Keratinocyte (primary cell): ENCODE measurements around the gene PEX11A. TPM values are rescaled to one million over a fixed set of nuclear protein-coding genes. Genes with fewer than 3 reads are reported as not detected.

Source experiments
- DNase-seq: peaks from one replicate; pipeline ENCODE4 v3.0.0-alpha.2; 2011; ENCODE audit warnings: low read depth, missing footprints, low spot score
- FAIRE-seq: peaks from 2 replicates; lab custom pipeline; 2011; peaks lifted over from hg19 to GRCh38; lab: Jason Lieb, UNC
- H2AFZ ChIP-seq: 2 replicates; pipeline ENCODE4 v1.6.0; 2012; ENCODE audit warnings: low read length, control low read depth, inconsistent platforms; ENCODE audit not compliant: control insufficient read depth
- H3K27ac ChIP-seq: 2 replicates; pipeline ENCODE4 v1.5.1; 2011; ENCODE audit warnings: low read length; ENCODE audit not compliant: control insufficient read depth, insufficient read depth
- H3K27me3 ChIP-seq: 3 replicates; pipeline ENCODE4 v1.6.0; 2011; ENCODE audit warnings: low read length; ENCODE audit not compliant: control insufficient read depth, insufficient read depth; ENCODE audit errors: extremely low read depth
- H3K36me3 ChIP-seq, 2 experiments: 2 replicates in 1 of 2; 3 replicates in 1 of 2; pipeline ENCODE4 v1.5.1; 2011; ENCODE audit warnings: low read length in 2 of 2, mild to moderate bottlenecking in 1 of 2; ENCODE audit not compliant: control insufficient read depth in 2 of 2, insufficient read depth in 2 of 2; ENCODE audit errors: extremely low read depth in 1 of 2
- H3K4me1 ChIP-seq: 3 replicates; pipeline ENCODE4 v1.5.1; 2011; ENCODE audit warnings: low read length; ENCODE audit not compliant: control insufficient read depth, insufficient read depth; ENCODE audit errors: extremely low read depth
- H3K4me2 ChIP-seq: 3 replicates; pipeline ENCODE4 v1.6.0; 2011; ENCODE audit warnings: low read depth, low read length; ENCODE audit not compliant: control insufficient read depth, insufficient read depth; ENCODE audit errors: extremely low read depth
- H3K4me3 ChIP-seq, 3 experiments: fragments of 200-600 bp in 1 of 3; sonication (generic) in 1 of 3; 2 replicates in 2 of 3; 3 replicates in 1 of 3; pipeline ENCODE4 v1.5.1; 2011 to 2016; ENCODE audit warnings: low read length in 3 of 3, mild to moderate bottlenecking in 3 of 3, control low read depth in 2 of 3, inconsistent platforms in 1 of 3, low read depth in 1 of 3, mixed read lengths in 1 of 3, mixed run types in 1 of 3, moderate library complexity in 1 of 3; ENCODE audit not compliant: control insufficient read depth in 2 of 3, insufficient read depth in 2 of 3; ENCODE audit errors: extremely low read depth in 1 of 3
- H3K79me2 ChIP-seq: 2 replicates; pipeline ENCODE4 v1.6.0; 2012; ENCODE audit warnings: low read length; ENCODE audit not compliant: control insufficient read depth, insufficient read depth
- H3K9ac ChIP-seq: 3 replicates; pipeline ENCODE4 v1.6.0; 2011; ENCODE audit warnings: low read length; ENCODE audit not compliant: control insufficient read depth, insufficient read depth; ENCODE audit errors: extremely low read depth
- H3K9me1 ChIP-seq: 3 replicates; pipeline ENCODE4 v1.6.0; 2011; ENCODE audit warnings: low read length; ENCODE audit not compliant: control insufficient read depth, insufficient read depth; ENCODE audit errors: extremely low read depth
- H3K9me3 ChIP-seq: 2 replicates; pipeline ENCODE4 v1.5.1; 2012; ENCODE audit warnings: low read depth, low read length; ENCODE audit not compliant: control insufficient read depth
- H4K20me1 ChIP-seq: 3 replicates; pipeline ENCODE4 v1.6.0; 2011; ENCODE audit warnings: low read length; ENCODE audit not compliant: control insufficient read depth, insufficient read depth; ENCODE audit errors: extremely low read depth
- CTCF ChIP-seq, 3 experiments: IDR thresholded peaks in 1 of 3; conservative IDR thresholded peaks in 1 of 3; optimal IDR thresholded peaks in 1 of 3; 2 replicates in 2 of 3; 3 replicates in 1 of 3; pipeline versions ENCODE3 to v1.5.1; 2011; ENCODE audit warnings: low read length in 3 of 3, mild to moderate bottlenecking in 3 of 3, moderate library complexity in 2 of 3, control low read depth in 1 of 3, inconsistent platforms in 1 of 3; ENCODE audit not compliant: insufficient read depth in 2 of 3; ENCODE audit errors: extremely low read depth in 1 of 3
- EZH2 ChIP-seq: IDR thresholded peaks from one replicate; pipeline ENCODE4 v1.6.1; 2012; ENCODE audit warnings: inconsistent platforms, mild to moderate bottlenecking, low read length, moderate library complexity
- dilution Hi-C: fragments of 300-500 bp; cut with MboI; formaldehyde crosslinking; loops from one replicate; pipeline ENCODE4 v1.7.0; 2020; ENCODE audit warnings: low sequenced_read_pairs; ENCODE audit not compliant: extremely low pct_ligation_motif_present
- polyA plus RNA-seq, 5 experiments: library from polyadenylated mRNA; depleted of rRNA in 3 of 5; stranded (reverse) in 3 of 5; stranded (forward) in 1 of 5; unstranded in 1 of 5; fragments of >200 nt; gene quantifications; 1 replicate in 1 of 5; 2 replicates in 3 of 5; 3 replicates in 1 of 5; pipeline versions ENCODE4 v1.2.1 to v1.2.3, GENCODE V29; 2011 to 2012; ENCODE audit warnings: missing spikeins in 2 of 5, low read depth in 1 of 5, low replicate concordance in 1 of 5

PEX11A gene
- polyA plus RNA-seq, 1 donor (not counting 4 experiments of a cell fraction or from before 2014, with no cell fraction given): 6.0 TPM

DNA sequence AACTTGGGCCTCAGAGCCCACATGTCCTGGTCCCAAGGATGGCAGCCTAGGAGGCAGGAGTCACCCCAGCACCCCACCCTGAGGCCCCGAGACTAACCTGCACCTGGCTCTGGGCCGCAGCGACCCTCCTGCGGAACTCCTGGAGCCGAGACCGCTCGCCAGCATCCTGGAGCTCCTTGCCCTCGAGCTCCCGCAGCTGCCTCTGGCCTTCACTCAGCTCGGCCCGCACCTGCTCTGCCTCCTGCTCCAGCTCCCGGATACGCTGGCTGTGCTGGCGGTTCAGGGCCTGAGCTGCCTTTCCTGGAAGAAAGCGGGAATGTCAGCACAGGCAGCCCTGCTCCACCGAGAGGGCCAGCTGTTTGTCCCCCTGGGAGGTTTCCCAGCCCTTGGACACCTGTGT lies 48.4 kb downstream of the PEX11A start:
- H3K9me3 ChIP-seq: no peaks in the 10 kb centered on the region
- dilution Hi-C loops: no loop called here
- no peak for FAIRE-seq

GRCh38 chr15:89641053-89641452 lies 49.5 kb downstream of the PEX11A start:
- FAIRE-seq: no peak
- dilution Hi-C loops: no loop called here
- DNase-seq: no peak
- H2AFZ ChIP-seq: no peak overlapping the region
- H3K4me2 ChIP-seq: no peak overlapping the region
- no peaks in the 10 kb centered on the region for H3K36me3 ChIP-seq
- no peaks in the 10 kb centered on the region for H3K4me1 ChIP-seq
- no peaks in the 10 kb centered on the region for H3K79me2 ChIP-seq
- H4K20me1 ChIP-seq: no peaks in the 10 kb centered on the region
- no peaks in the 10 kb centered on the region for H3K9me3 ChIP-seq
- no peak overlapping the region for H3K4me3 ChIP-seq
- no peaks in the 10 kb centered on the region for H3K27me3 ChIP-seq
- no peak overlapping the region for H3K9ac ChIP-seq
- TF ChIP-seq EZH2: no peak
- TF ChIP-seq CTCF (optimal IDR thresholded peaks at IDR 0.05 in 1 of 3, IDR thresholded peaks at IDR 0.05 in 1 of 3, conservative IDR thresholded peaks at IDR 0.05 in 1 of 3; ENCODE audit: extremely low read depth in 1 of 3, insufficient read depth in 2 of 3, low read length in 3 of 3): no peak
- H3K27ac ChIP-seq: no peak overlapping the region
- H3K9me1 ChIP-seq: no peaks in the 10 kb centered on the region

More for the DNA sequence above, 48.4 kb downstream of the PEX11A start:
- no peak overlapping the region for H3K9ac ChIP-seq
- H2AFZ ChIP-seq: no peak overlapping the region
- no peak overlapping the region for H3K27ac ChIP-seq
- no peaks in the 10 kb centered on the region for H4K20me1 ChIP-seq
- H3K36me3 ChIP-seq: no peaks in the 10 kb centered on the region
- no peaks in the 10 kb centered on the region for H3K9me1 ChIP-seq
- no peaks in the 10 kb centered on the region for H3K27me3 ChIP-seq
- H3K4me3 ChIP-seq: no peak overlapping the region
- no peaks in the 10 kb centered on the region for H3K4me1 ChIP-seq
- no peak overlapping the region for H3K4me2 ChIP-seq
- no peak for DNase-seq
- no peak for TF ChIP-seq CTCF (optimal IDR thresholded peaks at IDR 0.05 in 1 of 3, IDR thresholded peaks at IDR 0.05 in 1 of 3, conservative IDR thresholded peaks at IDR 0.05 in 1 of 3; ENCODE audit: extremely low read depth in 1 of 3, insufficient read depth in 2 of 3, low read length in 3 of 3)
- no peak for TF ChIP-seq EZH2
- H3K79me2 ChIP-seq: no peaks in the 10 kb centered on the region
